Osteocyte (in vitro differentiated cells): ENCODE data around the gene KIRREL3. TPM values are rescaled to one million over a fixed set of nuclear protein-coding genes. Genes with fewer than 3 reads are reported as not detected.

Experiments
- DNase-seq: peaks from one replicate; pipeline ENCODE4 v3.0.0; 2021; ENCODE audit warnings: mixed read lengths; ENCODE audit not compliant: unreplicated experiment; ENCODE audit errors: extremely low spot score
- H3K27ac Mint-ChIP-seq: one replicate; pipeline ENCODE4 v1.8.0; 2021; ENCODE audit warnings: mild to moderate bottlenecking, mixed read lengths; ENCODE audit not compliant: unreplicated experiment
- H3K27me3 Mint-ChIP-seq: one replicate; pipeline ENCODE4 v1.8.0; 2021; ENCODE audit warnings: mixed read lengths; ENCODE audit not compliant: unreplicated experiment
- H3K36me3 Mint-ChIP-seq: one replicate; pipeline ENCODE4 v1.8.0; 2021; ENCODE audit warnings: mixed read lengths; ENCODE audit not compliant: unreplicated experiment
- H3K4me1 Mint-ChIP-seq: one replicate; pipeline ENCODE4 v1.8.0; 2021; ENCODE audit warnings: mixed read lengths; ENCODE audit not compliant: unreplicated experiment
- H3K4me3 Mint-ChIP-seq: one replicate; pipeline ENCODE4 v1.8.0; 2021; ENCODE audit warnings: mild to moderate bottlenecking, moderate library complexity, mixed read lengths; ENCODE audit not compliant: unreplicated experiment
- H3K9me3 Mint-ChIP-seq: one replicate; pipeline ENCODE4 v1.8.0; 2021; ENCODE audit warnings: mixed read lengths; ENCODE audit not compliant: unreplicated experiment
- total RNA-seq: library from RNA; stranded (reverse); gene quantifications from 2 replicates; pipeline ENCODE4 v1.2.1, GENCODE V29; 2021
- TF ChIP-seq, protein P1 (sequence below): fragments of 200-600 bp; sonication (generic); IDR thresholded peaks from 2 replicates; pipeline ENCODE4 v1.5.0; 2021; ENCODE audit warnings: antibody characterized with exemption, mild to moderate bottlenecking, moderate library complexity

Gene KIRREL3
- total RNA-seq, 1 donor from 2014 or later, result 1.2 TPM

DNA sequence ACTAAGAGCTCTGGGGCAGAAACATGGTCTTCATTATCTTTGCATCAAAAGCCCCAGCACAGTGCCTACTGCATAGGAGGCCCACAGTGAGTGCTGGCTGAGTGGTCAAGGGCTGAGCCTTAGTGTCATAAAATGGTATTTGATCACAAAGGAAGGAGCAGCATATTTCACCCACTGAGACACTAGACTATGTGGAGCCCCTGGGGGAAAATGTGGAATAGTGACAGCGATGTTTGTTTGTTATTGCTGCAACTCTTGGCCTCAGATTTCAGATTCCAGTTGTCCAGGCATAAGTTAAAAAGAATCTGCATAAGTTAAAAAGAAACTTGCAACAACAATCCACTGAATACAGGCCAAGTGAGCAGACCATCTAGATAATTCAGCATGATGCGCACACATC lies 7.0 kb downstream of the KIRREL3 start:
- no peak overlapping the region for H3K4me3 Mint-ChIP-seq
- no peaks in the 10 kb centered on the region for H3K27me3 Mint-ChIP-seq
- TF ChIP-seq, protein P1, sequence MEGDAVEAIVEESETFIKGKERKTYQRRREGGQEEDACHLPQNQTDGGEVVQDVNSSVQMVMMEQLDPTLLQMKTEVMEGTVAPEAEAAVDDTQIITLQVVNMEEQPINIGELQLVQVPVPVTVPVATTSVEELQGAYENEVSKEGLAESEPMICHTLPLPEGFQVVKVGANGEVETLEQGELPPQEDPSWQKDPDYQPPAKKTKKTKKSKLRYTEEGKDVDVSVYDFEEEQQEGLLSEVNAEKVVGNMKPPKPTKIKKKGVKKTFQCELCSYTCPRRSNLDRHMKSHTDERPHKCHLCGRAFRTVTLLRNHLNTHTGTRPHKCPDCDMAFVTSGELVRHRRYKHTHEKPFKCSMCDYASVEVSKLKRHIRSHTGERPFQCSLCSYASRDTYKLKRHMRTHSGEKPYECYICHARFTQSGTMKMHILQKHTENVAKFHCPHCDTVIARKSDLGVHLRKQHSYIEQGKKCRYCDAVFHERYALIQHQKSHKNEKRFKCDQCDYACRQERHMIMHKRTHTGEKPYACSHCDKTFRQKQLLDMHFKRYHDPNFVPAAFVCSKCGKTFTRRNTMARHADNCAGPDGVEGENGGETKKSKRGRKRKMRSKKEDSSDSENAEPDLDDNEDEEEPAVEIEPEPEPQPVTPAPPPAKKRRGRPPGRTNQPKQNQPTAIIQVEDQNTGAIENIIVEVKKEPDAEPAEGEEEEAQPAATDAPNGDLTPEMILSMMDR, result no peak
- no peak for DNase-seq
- no peaks in the 10 kb centered on the region for H3K9me3 Mint-ChIP-seq
- H3K36me3 Mint-ChIP-seq, result no peaks in the 10 kb centered on the region
- peak overlapping the region; percentile 84 for H3K27ac Mint-ChIP-seq
- peaks cover 44% of the 10 kb centered on the region for H3K4me1 Mint-ChIP-seq

DNA sequence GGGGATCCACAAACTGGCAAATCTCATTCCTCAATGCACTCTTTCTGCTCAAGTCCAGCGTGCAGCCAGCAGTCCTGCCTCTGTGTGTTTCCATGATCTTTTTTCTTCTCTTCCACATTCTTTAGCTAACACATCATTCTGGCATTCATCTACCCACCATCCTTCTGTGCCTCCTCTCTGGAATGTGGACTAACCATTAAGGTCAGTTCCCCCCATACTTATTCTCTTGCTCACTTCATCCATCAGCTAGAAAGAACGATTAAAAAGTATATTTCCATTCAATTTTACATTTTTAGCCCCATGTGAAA lies 7.8 kb downstream of the KIRREL3 start:
- Mint-ChIP-seq H3K27ac (peak overlapping the region; percentile 84), H3K9me3 (no peaks in the 10 kb centered on the region), H3K36me3 (no peaks in the 10 kb centered on the region), H3K4me1 (peaks cover 44% of the 10 kb centered on the region), H3K27me3 (no peaks in the 10 kb centered on the region), H3K4me3 (no peak overlapping the region)
- TF ChIP-seq, protein P1, result no peak
- no peak for DNase-seq

GRCh38 chr11:126992065-126992803 lies 8.3 kb downstream of the KIRREL3 start:
- Mint-ChIP-seq H3K36me3 (no peaks in the 10 kb centered on the region), H3K27me3 (no peaks in the 10 kb centered on the region), H3K9me3 (no peaks in the 10 kb centered on the region), H3K4me3 (no peak overlapping the region), H3K27ac (peak overlapping the region; percentile 84), H3K4me1 (peaks cover 40% of the 10 kb centered on the region)
- TF ChIP-seq, protein P1, result no peak
- DNase-seq, result no peak

DNA sequence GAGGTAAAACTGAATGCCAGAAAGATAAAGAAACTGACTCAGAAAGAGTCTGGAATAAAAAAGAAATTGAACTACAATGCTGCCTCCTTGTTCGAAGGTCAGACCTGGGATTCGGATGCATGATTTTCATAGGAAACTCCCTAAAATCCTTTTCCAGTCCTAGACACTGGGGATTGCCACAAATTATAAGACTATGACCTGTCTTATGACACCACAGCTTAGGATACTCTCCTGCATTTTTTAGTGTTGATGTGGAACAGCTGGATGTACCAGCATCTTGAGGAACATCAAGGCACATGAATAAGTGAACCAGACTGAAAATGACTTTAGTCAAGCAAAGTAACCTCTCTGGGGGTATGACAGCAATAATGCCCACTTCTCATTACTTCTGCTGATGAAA lies 9.0 kb downstream of the KIRREL3 start:
- Mint-ChIP-seq H3K4me3 (no peak overlapping the region), H3K27ac (peak overlapping the region; percentile 84), H3K36me3 (no peaks in the 10 kb centered on the region), H3K4me1 (peaks cover 40% of the 10 kb centered on the region), H3K27me3 (no peaks in the 10 kb centered on the region), H3K9me3 (no peaks in the 10 kb centered on the region)
- DNase-seq, result no peak
- TF ChIP-seq, protein P1, result no peak

- H3K27ac Mint-ChIP-seq, result peak overlapping the region; percentile 51
- no peak for DNase-seq
- no peaks in the 10 kb centered on the region for H3K27me3 Mint-ChIP-seq
- TF ChIP-seq, protein P1, result peak; percentile 27
- no peaks in the 10 kb centered on the region for H3K9me3 Mint-ChIP-seq
- H3K36me3 Mint-ChIP-seq, result no peaks in the 10 kb centered on the region
- no peak overlapping the region for H3K4me3 Mint-ChIP-seq
- peaks cover 40% of the 10 kb centered on the region for H3K4me1 Mint-ChIP-seq
Measured at GRCh38 chr11:126990716-126991480, 9.7 kb downstream of the KIRREL3 start.
